Non-pigmented ciliary epithelial cell (primary cell): Measurements from ENCODE around the gene CCL28.

Experiments
- DNase-seq: peaks from one replicate; pipeline ENCODE4 v3.0.0-alpha.2; 2010; ENCODE audit warnings: low read depth

Gene CCL28

GRCh38 chr5:43357067-43357466 lies 55.1 kb downstream of the CCL28 start:
- DNase-seq = no peak

- no peak for DNase-seq
These were observed 57.4 kb downstream of the CCL28 start for GRCh38 chr5:43354774-43355173.

GRCh38 chr5:43353668-43354067 lies 58.5 kb downstream of the CCL28 start:
- no peak for DNase-seq

GRCh38 chr5:43352915-43353314 lies 59.3 kb downstream of the CCL28 start:
- no peak for DNase-seq

GRCh38 chr5:43352131-43352530 lies 60.1 kb downstream of the CCL28 start:
- no peak for DNase-seq

GRCh38 chr5:43348861-43349363 lies 63.3 kb downstream of the CCL28 start:
- no peak for DNase-seq

- DNase-seq = no peak
These were observed 64.0 kb downstream of the CCL28 start for GRCh38 chr5:43348207-43348606.

- no peak for DNase-seq
These were observed 73.3 kb downstream of the CCL28 start for GRCh38 chr5:43338862-43339261.

- DNase-seq = no peak
These were observed 76.0 kb downstream of the CCL28 start for GRCh38 chr5:43336159-43336558.

- no peak for DNase-seq
These were observed 76.5 kb downstream of the CCL28 start for GRCh38 chr5:43335681-43336080.

GRCh38 chr5:43332401-43332800 lies 79.8 kb downstream of the CCL28 start:
- DNase-seq = no peak
